ENCODE results near the gene STXBP5L.

The STXBP5L gene

GRCh38 chr3:121414924-121415323, 506.9 kb downstream of the STXBP5L start:
- Histone ChIP-seq H3K18ac (ENCODE audit: low read depth in 1 of 2, low read length in 2 of 2) (no peak overlapping the region), H2AK5ac (ENCODE audit: low read length, severe bottlenecking) (no peak overlapping the region), H3K4me1 (ENCODE audit: control insufficient read depth, insufficient read depth, low read depth, low read length) (no peaks in the 10 kb centered on the region), H3K14ac (ENCODE audit: low read length in 2 of 2) (no peak overlapping the region), H2BK5ac (ENCODE audit: low read depth, low read length, poor library complexity, severe bottlenecking) (no peak overlapping the region), H3K27ac (ENCODE audit: low read length, poor library complexity, severe bottlenecking) (no peak overlapping the region), H3K27me3 (ENCODE audit: control insufficient read depth in 1 of 2, insufficient read depth in 1 of 2, low read length in 2 of 2) (no peaks in the 10 kb centered on the region), H2BK12ac (ENCODE audit: low read length in 2 of 2) (no peak overlapping the region), H2BK15ac (ENCODE audit: low read depth, poor library complexity, severe bottlenecking) (no peak overlapping the region), H3K4ac (ENCODE audit: low read depth in 1 of 2, low read length in 2 of 2) (no peak overlapping the region), H3K4me3 (ENCODE audit: insufficient read depth in 1 of 2, low read depth in 1 of 2, low read length in 2 of 2) (no peak overlapping the region), H3K23ac (ENCODE audit: low read length in 2 of 2) (no peak overlapping the region), H2BK120ac (ENCODE audit: low read depth, low read length) (no peak overlapping the region), H2AFZ (ENCODE audit: low read depth, low read length) (no peak overlapping the region), H3K9ac (ENCODE audit: low read length) (no peak overlapping the region), H4K8ac (ENCODE audit: low read length) (no peak overlapping the region), H3K4me2 (ENCODE audit: low read length, poor library complexity, severe bottlenecking) (no peak overlapping the region), H3K36me3 (ENCODE audit: control insufficient read depth in 1 of 2, insufficient read depth in 2 of 2, low read depth in 1 of 2, low read length in 2 of 2) (no peaks in the 10 kb centered on the region), H4K91ac (ENCODE audit: low read length) (no peak overlapping the region), H3K9me3 (ENCODE audit: control insufficient read depth, low read length) (no peaks in the 10 kb centered on the region), H3K79me1 (replicated peaks; ENCODE audit: low read length, poor library complexity, severe bottlenecking) (no peaks in the 10 kb centered on the region)
- DNase-seq: no peak
- WGBS: 100% methylated on average over 1 of the region's 2 CpGs

DNA sequence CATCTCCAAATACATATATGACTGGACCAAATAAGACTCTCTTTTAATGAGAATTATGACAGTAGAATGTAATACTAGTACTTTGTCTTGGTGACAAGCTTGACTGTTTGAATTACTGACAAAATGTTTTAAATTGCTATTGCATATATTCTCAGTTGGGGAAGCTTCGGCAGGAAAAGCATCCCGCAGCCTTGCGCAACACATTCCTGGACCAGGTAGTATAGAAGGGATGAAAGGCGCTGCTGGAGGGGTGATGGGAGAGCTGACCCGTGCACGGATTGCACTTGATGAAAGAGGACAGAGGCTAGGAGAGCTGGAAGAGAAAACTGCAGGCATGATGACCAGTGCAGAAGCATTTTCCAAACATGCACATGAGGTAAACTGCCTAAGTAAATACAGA, 510.2 kb downstream of the STXBP5L start:
- Histone ChIP-seq H4K91ac (ENCODE audit: low read length) (no peak overlapping the region), H3K18ac (ENCODE audit: low read depth in 1 of 2, low read length in 2 of 2) (no peak overlapping the region), H2BK5ac (ENCODE audit: low read depth, low read length, poor library complexity, severe bottlenecking) (no peak overlapping the region), H3K23ac (ENCODE audit: low read length in 2 of 2) (no peak overlapping the region), H3K9ac (ENCODE audit: low read length) (no peak overlapping the region), H3K27ac (ENCODE audit: low read length, poor library complexity, severe bottlenecking) (no peak overlapping the region), H3K4ac (ENCODE audit: low read depth in 1 of 2, low read length in 2 of 2) (no peak overlapping the region), H3K4me1 (ENCODE audit: control insufficient read depth, insufficient read depth, low read depth, low read length) (no peaks in the 10 kb centered on the region), H2AFZ (ENCODE audit: low read depth, low read length) (no peak overlapping the region), H2AK5ac (ENCODE audit: low read length, severe bottlenecking) (no peak overlapping the region), H2BK15ac (ENCODE audit: low read depth, poor library complexity, severe bottlenecking) (no peak overlapping the region), H3K27me3 (ENCODE audit: control insufficient read depth in 1 of 2, insufficient read depth in 1 of 2, low read length in 2 of 2) (no peaks in the 10 kb centered on the region), H3K14ac (ENCODE audit: low read length in 2 of 2) (no peak overlapping the region), H3K4me2 (ENCODE audit: low read length, poor library complexity, severe bottlenecking) (no peak overlapping the region), H2BK12ac (ENCODE audit: low read length in 2 of 2) (no peak overlapping the region), H3K36me3 (ENCODE audit: control insufficient read depth in 1 of 2, insufficient read depth in 2 of 2, low read depth in 1 of 2, low read length in 2 of 2) (no peaks in the 10 kb centered on the region), H3K9me3 (ENCODE audit: control insufficient read depth, low read length) (no peaks in the 10 kb centered on the region), H3K4me3 (ENCODE audit: insufficient read depth in 1 of 2, low read depth in 1 of 2, low read length in 2 of 2) (no peak overlapping the region), H2BK120ac (ENCODE audit: low read depth, low read length) (no peak overlapping the region), H4K8ac (ENCODE audit: low read length) (no peak overlapping the region), H3K79me1 (replicated peaks; ENCODE audit: low read length, poor library complexity, severe bottlenecking) (no peaks in the 10 kb centered on the region)
- no peak for DNase-seq
- 79% methylated on average over 6 of the region's 6 CpGs for WGBS

DNA sequence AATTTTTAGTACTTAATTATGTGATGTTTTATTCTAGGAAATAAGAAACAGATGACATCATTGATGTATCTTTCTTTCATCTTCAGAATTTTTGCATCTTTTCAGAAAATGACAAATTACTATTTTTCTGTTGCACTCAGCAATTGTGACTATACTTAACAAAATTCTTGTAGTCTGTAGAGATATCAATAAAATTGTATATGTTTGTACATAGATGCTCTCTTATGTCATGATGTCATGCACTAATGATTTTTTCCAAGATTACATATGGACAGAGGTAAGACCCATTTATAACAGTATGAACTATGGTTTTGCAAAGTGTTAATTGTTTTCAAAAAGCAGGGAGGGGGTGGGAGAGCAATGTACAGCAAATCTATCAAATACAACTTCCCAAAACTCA, 516.5 kb downstream of the STXBP5L start:
- Histone ChIP-seq H2AFZ (ENCODE audit: low read depth, low read length) (no peak overlapping the region), H2BK5ac (ENCODE audit: low read depth, low read length, poor library complexity, severe bottlenecking) (no peak overlapping the region), H3K79me1 (replicated peaks; ENCODE audit: low read length, poor library complexity, severe bottlenecking) (no peaks in the 10 kb centered on the region), H3K9ac (ENCODE audit: low read length) (no peak overlapping the region), H3K9me3 (ENCODE audit: control insufficient read depth, low read length) (no peaks in the 10 kb centered on the region), H4K91ac (ENCODE audit: low read length) (no peak overlapping the region), H3K27me3 (ENCODE audit: control insufficient read depth in 1 of 2, insufficient read depth in 1 of 2, low read length in 2 of 2) (no peaks in the 10 kb centered on the region), H3K27ac (ENCODE audit: low read length, poor library complexity, severe bottlenecking) (no peak overlapping the region), H3K23ac (ENCODE audit: low read length in 2 of 2) (no peak overlapping the region), H3K4me2 (ENCODE audit: low read length, poor library complexity, severe bottlenecking) (no peak overlapping the region), H3K4me1 (ENCODE audit: control insufficient read depth, insufficient read depth, low read depth, low read length) (no peaks in the 10 kb centered on the region), H3K4ac (ENCODE audit: low read depth in 1 of 2, low read length in 2 of 2) (no peak overlapping the region), H2BK15ac (ENCODE audit: low read depth, poor library complexity, severe bottlenecking) (no peak overlapping the region), H2BK12ac (ENCODE audit: low read length in 2 of 2) (no peak overlapping the region), H2AK5ac (ENCODE audit: low read length, severe bottlenecking) (no peak overlapping the region), H3K4me3 (ENCODE audit: insufficient read depth in 1 of 2, low read depth in 1 of 2, low read length in 2 of 2) (no peak overlapping the region), H3K36me3 (ENCODE audit: control insufficient read depth in 1 of 2, insufficient read depth in 2 of 2, low read depth in 1 of 2, low read length in 2 of 2) (no peaks in the 10 kb centered on the region), H4K8ac (ENCODE audit: low read length) (no peak overlapping the region), H2BK120ac (ENCODE audit: low read depth, low read length) (no peak overlapping the region), H3K18ac (ENCODE audit: low read depth in 1 of 2, low read length in 2 of 2) (no peak overlapping the region), H3K14ac (ENCODE audit: low read length in 2 of 2) (no peak overlapping the region)
- no peak for DNase-seq

DNA sequence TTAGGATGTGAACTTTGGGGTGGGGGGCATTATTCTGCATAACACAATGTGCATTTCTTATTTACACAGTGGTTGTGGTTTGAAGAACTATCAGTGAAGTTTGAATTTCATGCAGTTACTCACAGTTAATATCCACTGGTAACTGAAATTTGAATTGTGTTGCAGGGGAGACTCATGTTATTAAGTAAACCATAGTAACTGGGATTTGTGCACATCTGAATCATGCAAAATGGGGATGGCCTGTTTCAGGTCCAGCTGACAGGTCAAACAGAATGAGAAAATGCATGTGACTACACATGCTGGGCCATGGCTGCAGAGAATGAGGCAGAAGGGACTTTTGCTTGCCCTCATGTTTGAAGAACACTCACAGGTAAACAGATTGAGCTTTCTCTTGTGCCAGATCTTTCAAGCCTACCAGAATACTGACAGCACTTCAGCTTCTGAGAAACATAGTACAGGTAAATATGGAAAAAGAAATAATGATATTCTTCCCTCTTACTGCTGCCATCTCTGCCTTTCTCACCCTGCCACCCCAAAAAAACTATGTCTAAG, 522.7 kb downstream of the STXBP5L start:
- H4K91ac ChIP-seq (ENCODE audit: low read length): no peak overlapping the region
- peaks cover 1% of the 10 kb centered on the region for H3K79me1 ChIP-seq (replicated peaks; ENCODE audit: low read length, poor library complexity, severe bottlenecking)
- no peak overlapping the region for H3K23ac ChIP-seq (ENCODE audit: low read length in 2 of 2)
- no peak overlapping the region for H3K9ac ChIP-seq (ENCODE audit: low read length)
- no peak overlapping the region for H3K18ac ChIP-seq (ENCODE audit: low read depth in 1 of 2, low read length in 2 of 2)
- H3K36me3 ChIP-seq (ENCODE audit: control insufficient read depth in 1 of 2, insufficient read depth in 2 of 2, low read depth in 1 of 2, low read length in 2 of 2): no peaks in the 10 kb centered on the region
- no peak overlapping the region for H2BK5ac ChIP-seq (ENCODE audit: low read depth, low read length, poor library complexity, severe bottlenecking)
- H3K4me2 ChIP-seq (ENCODE audit: low read length, poor library complexity, severe bottlenecking): no peak overlapping the region
- no peaks in the 10 kb centered on the region for H3K9me3 ChIP-seq (ENCODE audit: control insufficient read depth, low read length)
- H2BK15ac ChIP-seq (ENCODE audit: low read depth, poor library complexity, severe bottlenecking): no peak overlapping the region
- no peaks in the 10 kb centered on the region for H3K27me3 ChIP-seq (ENCODE audit: control insufficient read depth in 1 of 2, insufficient read depth in 1 of 2, low read length in 2 of 2)
- H3K4me1 ChIP-seq (ENCODE audit: control insufficient read depth, insufficient read depth, low read depth, low read length): no peaks in the 10 kb centered on the region
- peak overlapping the region; percentile 61 for H4K8ac ChIP-seq (ENCODE audit: low read length)
- H3K27ac ChIP-seq (ENCODE audit: low read length, poor library complexity, severe bottlenecking): no peak overlapping the region
- DNase-seq: no peak
- H2BK120ac ChIP-seq (ENCODE audit: low read depth, low read length): no peak overlapping the region
- no peak overlapping the region for H3K4me3 ChIP-seq (ENCODE audit: insufficient read depth in 1 of 2, low read depth in 1 of 2, low read length in 2 of 2)
- H3K4ac ChIP-seq (ENCODE audit: low read depth in 1 of 2, low read length in 2 of 2): no peak overlapping the region
- H2AFZ ChIP-seq (ENCODE audit: low read depth, low read length): no peak overlapping the region
- no peak overlapping the region for H3K14ac ChIP-seq (ENCODE audit: low read length in 2 of 2)
- H2AK5ac ChIP-seq (ENCODE audit: low read length, severe bottlenecking): no peak overlapping the region
- H2BK12ac ChIP-seq (ENCODE audit: low read length in 2 of 2): no peak overlapping the region

All from mesenchymal stem cell (in vitro differentiated cells and primary cell).